GM20431 (cell line): ENCODE measurements around the gene CHST9.
"Not testable (repeated sequence)": the region's sequence is repeated elsewhere in the genome, so short reads cannot be mapped to it uniquely, and the experiment has no call there.

Experiments used
- in situ Hi-C: fragments of 300-500 bp; cut with MseI, MboI; formaldehyde crosslinking; loops from one replicate; pipeline ENCODE4 v1.15.0; 2020; ENCODE audit warnings: low sequenced_read_pairs; ENCODE audit not compliant: unreplicated experiment

CHST9 gene

GRCh38 chr18:27175914-27176313 lies 9.2 kb downstream of the CHST9 start:
- in situ Hi-C loops, result no loop called here

DNA sequence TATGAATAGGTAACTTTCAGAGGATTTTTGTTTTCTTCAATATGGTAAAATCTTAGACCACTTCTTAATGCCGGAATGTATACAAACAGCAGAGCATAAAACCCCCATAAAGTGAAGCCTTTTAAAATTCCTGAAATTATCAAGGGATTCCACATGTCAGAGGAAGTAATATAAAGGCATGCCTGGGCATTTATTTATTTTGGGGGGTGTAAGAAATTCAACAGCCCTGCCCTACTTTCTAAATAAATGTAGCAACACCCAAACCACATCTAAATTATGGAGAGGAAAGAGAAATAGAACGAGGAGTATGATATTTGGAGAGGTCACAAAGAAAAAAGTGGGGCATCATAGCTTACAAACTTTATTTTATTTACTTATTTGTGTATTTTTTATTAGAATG lies 9.9 kb downstream of the CHST9 start:
- in situ Hi-C loops, result no loop called here

GRCh38 chr18:27171993-27172392 lies 13.1 kb downstream of the CHST9 start:
- in situ Hi-C loops, result no loop called here

GRCh38 chr18:27165412-27165811 lies 19.7 kb downstream of the CHST9 start:
- in situ Hi-C loops, result no loop called here

DNA sequence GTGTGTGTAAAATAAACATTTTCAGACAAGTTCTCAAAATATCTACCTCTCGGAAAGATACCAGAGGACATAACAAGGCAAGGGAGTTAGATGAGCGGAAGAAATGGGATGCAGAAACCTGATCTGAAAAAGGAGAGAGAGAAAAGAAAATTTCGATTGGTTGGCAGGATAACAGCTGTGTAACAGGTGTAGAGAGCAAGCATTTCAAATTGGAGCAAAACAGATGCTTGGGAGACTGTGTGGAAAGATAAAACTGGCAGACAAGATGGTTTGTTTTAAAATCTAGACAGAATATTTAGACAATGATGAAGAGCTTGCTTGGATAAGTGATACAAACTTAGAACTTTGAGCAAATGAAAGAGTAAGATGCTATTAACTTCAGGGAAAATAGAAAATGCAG lies 20.2 kb downstream of the CHST9 start:
- in situ Hi-C loops, result no loop called here

GRCh38 chr18:27163197-27163716 lies 21.9 kb downstream of the CHST9 start:
- in situ Hi-C loops, result not testable (repeated sequence)

GRCh38 chr18:27149240-27149639 lies 35.9 kb downstream of the CHST9 start:
- in situ Hi-C loops, result not testable (repeated sequence)

GRCh38 chr18:27144672-27145071 lies 40.4 kb downstream of the CHST9 start:
- in situ Hi-C loops, result no loop called here

- in situ Hi-C loops, result no loop called here
These were observed 41.4 kb downstream of the CHST9 start for GRCh38 chr18:27143580-27144287.

DNA sequence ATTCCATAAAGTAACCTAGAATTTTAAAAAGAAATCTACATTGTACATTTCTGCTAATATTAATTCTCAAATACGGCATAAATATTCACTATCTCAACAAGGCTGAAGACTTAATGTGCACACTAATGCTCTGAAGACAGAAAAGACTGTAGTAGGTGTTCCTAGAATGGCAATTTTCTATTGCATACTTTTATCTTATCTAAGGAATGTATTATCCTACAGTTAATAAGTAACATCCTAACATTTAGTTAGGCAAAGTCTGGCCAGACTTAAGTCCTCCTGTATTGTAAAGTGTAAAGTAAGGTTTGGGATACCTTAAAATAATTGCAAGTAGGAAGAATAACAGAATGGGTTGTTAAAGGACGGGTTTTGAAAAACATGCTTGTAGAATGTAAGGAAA lies 42.2 kb downstream of the CHST9 start:
- in situ Hi-C loops, result no loop called here

GRCh38 chr18:27141876-27142275 lies 43.2 kb downstream of the CHST9 start:
- in situ Hi-C loops, result no loop called here

DNA sequence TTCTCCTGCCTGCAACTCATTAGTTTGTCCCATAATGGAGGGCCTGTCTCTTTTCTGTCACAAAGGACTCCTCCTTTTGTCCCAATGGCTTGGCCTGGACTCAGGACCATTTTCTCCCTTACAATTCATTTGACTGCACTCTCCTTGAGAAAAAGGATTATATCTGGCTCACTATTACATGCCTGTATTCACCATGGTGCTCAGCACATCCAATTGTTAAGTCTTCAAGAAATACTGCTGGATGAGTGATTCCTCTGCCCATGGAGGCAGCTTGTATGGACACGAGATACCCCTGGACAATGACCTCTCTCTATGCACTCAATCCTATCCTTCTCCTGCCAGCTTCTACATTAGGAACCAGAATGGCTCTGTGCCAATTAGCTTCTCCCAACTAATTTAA lies 47.0 kb downstream of the CHST9 start:
- in situ Hi-C loops, result no loop called here

GRCh38 chr18:27136208-27136535 lies 48.9 kb downstream of the CHST9 start:
- in situ Hi-C loops, result no loop called here

GRCh38 chr18:27135504-27136207 lies 49.5 kb downstream of the CHST9 start:
- in situ Hi-C loops, result no loop called here

GRCh38 chr18:27130065-27130630 lies 55.0 kb downstream of the CHST9 start:
- in situ Hi-C loops, result no loop called here

- in situ Hi-C loops, result no loop called here
These were observed 60.9 kb downstream of the CHST9 start for GRCh38 chr18:27124196-27124595.

DNA sequence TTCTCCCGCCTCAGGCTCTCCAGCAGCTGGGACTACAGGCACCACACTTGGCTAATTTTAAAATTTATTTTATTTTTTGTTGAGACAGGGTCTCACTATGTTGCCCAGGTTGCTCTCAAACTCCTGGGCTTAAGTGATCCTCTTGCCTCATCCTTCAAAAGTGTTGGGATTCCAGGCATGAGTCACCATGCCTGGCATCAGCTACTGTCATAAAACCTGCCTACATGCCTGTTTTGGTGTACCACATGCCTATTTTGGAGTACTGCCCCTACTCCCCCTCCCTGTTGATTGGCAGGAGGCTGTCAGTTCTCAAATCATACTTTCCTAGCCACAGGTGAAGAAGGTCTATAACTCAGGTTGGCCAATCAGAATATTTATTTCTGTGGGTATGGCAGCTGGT lies 64.0 kb downstream of the CHST9 start:
- in situ Hi-C loops, result no loop called here

DNA sequence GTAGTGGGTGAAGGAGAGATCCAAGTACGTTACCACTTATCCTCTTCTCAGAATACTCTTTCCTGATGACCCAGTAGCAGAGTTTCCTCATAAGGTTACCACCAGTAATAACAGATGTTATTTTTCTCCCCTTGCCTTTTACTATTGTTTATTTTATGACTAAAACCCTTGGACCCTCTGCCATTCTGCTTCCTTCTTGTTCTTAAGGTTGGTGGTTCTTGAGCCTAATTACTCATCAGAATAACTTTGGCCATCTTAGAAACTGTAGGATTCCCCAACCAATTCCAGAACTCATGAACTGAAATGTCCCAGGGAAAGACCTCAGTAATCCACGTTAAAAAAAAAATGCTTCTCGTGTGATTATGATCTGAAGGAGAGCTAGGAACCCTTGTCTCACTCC lies 64.9 kb downstream of the CHST9 start:
- in situ Hi-C loops, result no loop called here

GRCh38 chr18:27118973-27119372 lies 66.1 kb downstream of the CHST9 start:
- in situ Hi-C loops, result no loop called here

DNA sequence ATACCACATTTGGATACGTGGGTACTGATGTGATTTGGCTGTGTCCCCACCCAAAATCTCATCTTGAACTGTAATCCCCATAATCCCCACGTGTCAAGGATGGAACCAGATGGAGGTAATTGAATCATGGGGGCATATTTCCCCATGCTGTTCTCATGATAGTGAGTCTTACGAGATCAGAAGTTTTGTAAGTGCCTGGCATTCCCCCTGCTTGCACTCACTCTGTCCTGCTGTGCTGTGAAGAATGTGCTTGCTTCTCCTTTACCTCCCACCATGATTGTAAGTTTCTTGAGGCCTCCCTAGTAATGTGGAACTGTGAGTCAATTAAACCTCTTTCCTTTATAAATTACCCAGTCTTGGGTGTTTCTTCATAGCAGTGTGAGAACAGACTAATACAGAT lies 70.3 kb downstream of the CHST9 start:
- in situ Hi-C loops, result no loop called here

DNA sequence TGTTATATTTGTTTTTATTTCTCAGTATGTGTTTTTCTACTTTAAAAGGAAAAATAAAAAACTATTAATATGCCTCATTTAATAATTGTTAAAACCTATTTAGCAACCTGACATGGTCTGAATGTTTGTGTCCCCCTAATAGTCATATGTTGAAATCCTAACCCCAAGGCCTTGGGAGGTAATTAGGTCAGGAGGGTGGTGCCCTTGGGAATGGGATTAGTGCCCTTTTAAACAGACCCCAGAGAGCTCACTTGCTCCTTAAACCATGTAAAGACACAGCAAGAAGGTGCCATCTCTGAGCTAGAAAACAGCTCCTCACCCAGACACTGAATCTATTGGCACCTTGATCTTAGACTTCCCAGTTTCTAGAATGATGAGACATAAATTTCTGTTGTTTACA lies 71.8 kb downstream of the CHST9 start:
- in situ Hi-C loops, result no loop called here
